CD14-positive monocyte (primary cell): ENCODE results near the gene WDR45B. TPM values are rescaled to one million over a fixed set of nuclear protein-coding genes. Genes with fewer than 3 reads are reported as not detected.

Experiments used
- DNase-seq, 3 donors: peaks; one replicate each; pipeline ENCODE4 v3.0.0-alpha.2; 2011 to 2022
- H2AFZ ChIP-seq: 2 replicates; pipeline ENCODE4 v1.6.0; 2012; ENCODE audit warnings: mild to moderate bottlenecking, low read depth, low read length, inconsistent platforms; ENCODE audit not compliant: insufficient read depth, poor library complexity, severe bottlenecking
- H3K27ac ChIP-seq, 2 donors: 1 replicate in 1 of 2; 2 replicates in 1 of 2; pipeline ENCODE4 v1.5.1; 2012 to 2013; ENCODE audit warnings: low read length in 2 of 2, control low read depth in 1 of 2, inconsistent platforms in 1 of 2, low read depth in 1 of 2, mild to moderate bottlenecking in 1 of 2
- H3K27me3 ChIP-seq, 2 donors: one replicate each; pipeline versions ENCODE4 v1.6.0 to v1.6.1; 2011 to 2013; ENCODE audit warnings: low read length in 2 of 2; ENCODE audit not compliant: control insufficient read depth in 2 of 2, insufficient read depth in 2 of 2
- H3K36me3 ChIP-seq, 2 donors: replicated peaks in 1 of 2; 1 replicate in 1 of 2; 2 replicates in 1 of 2; pipeline versions ENCODE4 v1.5.1 to v1.6.1; 2012 to 2013; ENCODE audit warnings: low read length in 2 of 2, control low read depth in 1 of 2, inconsistent platforms in 1 of 2, mild to moderate bottlenecking in 1 of 2; ENCODE audit not compliant: insufficient read depth in 2 of 2, control insufficient read depth in 1 of 2
- H3K4me1 ChIP-seq, 2 donors: 1 replicate in 1 of 2; 2 replicates in 1 of 2; pipeline versions ENCODE4 v1.5.1 to v1.6.1; 2012 to 2013; ENCODE audit warnings: low read length in 2 of 2, control low read depth in 1 of 2, inconsistent platforms in 1 of 2, mild to moderate bottlenecking in 1 of 2, moderate library complexity in 1 of 2; ENCODE audit not compliant: insufficient read depth in 2 of 2, control insufficient read depth in 1 of 2
- H3K4me2 ChIP-seq: replicated peaks from 2 replicates; pipeline ENCODE3; 2012; ENCODE audit warnings: low read length, moderate library complexity, mild to moderate bottlenecking; ENCODE audit not compliant: poor library complexity, severe bottlenecking; ENCODE audit errors: extremely low read depth
- H3K4me3 ChIP-seq, 3 experiments: fragments of 200-600 bp in 1 of 3; sonication (generic) in 1 of 3; replicated peaks in 1 of 3; 1 replicate in 2 of 3; 2 replicates in 1 of 3; pipeline ENCODE4 v1.5.1; 2011 to 2013; ENCODE audit warnings: low read length in 3 of 3, mild to moderate bottlenecking in 3 of 3, control low read depth in 2 of 3, low read depth in 2 of 3, inconsistent platforms in 1 of 3, moderate library complexity in 1 of 3
- H3K79me2 ChIP-seq: 2 replicates; pipeline ENCODE4 v1.6.0; 2012; ENCODE audit warnings: mild to moderate bottlenecking, control low read depth, inconsistent platforms, low read length, moderate library complexity; ENCODE audit not compliant: insufficient read depth
- H3K9ac ChIP-seq: 2 replicates; pipeline ENCODE4 v1.6.0; 2017; ENCODE audit warnings: low read length, mild to moderate bottlenecking; ENCODE audit not compliant: insufficient read depth, poor library complexity, severe bottlenecking
- H3K9me3 ChIP-seq, 2 donors: replicated peaks in 1 of 2; 1 replicate in 1 of 2; 2 replicates in 1 of 2; pipeline versions ENCODE4 v1.5.1 to v1.6.1; 2012 to 2013; ENCODE audit warnings: low read length in 2 of 2, control low read depth in 1 of 2; ENCODE audit not compliant: control insufficient read depth in 1 of 2, insufficient read depth in 1 of 2
- H4K20me1 ChIP-seq: 2 replicates; pipeline ENCODE4 v1.6.0; 2012; ENCODE audit warnings: mild to moderate bottlenecking, low read length, control low read depth, moderate library complexity; ENCODE audit not compliant: insufficient read depth
- H3K27ac Mint-ChIP-seq, 7 donors: one replicate each; pipeline ENCODE4 v1.8.0; 2020; ENCODE audit warnings: mild to moderate bottlenecking in 7 of 7, mixed read lengths in 7 of 7, moderate library complexity in 6 of 7, inconsistent platforms in 2 of 7
- H3K27me3 Mint-ChIP-seq, 3 donors: one replicate each; pipeline ENCODE4 v1.8.0; 2021 to 2022; ENCODE audit warnings: low read depth in 3 of 3, mild to moderate bottlenecking in 3 of 3, mixed read lengths in 3 of 3, moderate library complexity in 3 of 3, inconsistent platforms in 1 of 3
- H3K36me3 Mint-ChIP-seq, 2 donors: one replicate each; pipeline ENCODE4 v1.8.0; 2020; ENCODE audit warnings: mixed read lengths in 2 of 2, inconsistent platforms in 1 of 2, mild to moderate bottlenecking in 1 of 2
- H3K4me1 Mint-ChIP-seq: one replicate; pipeline ENCODE4 v1.8.0; 2020; ENCODE audit warnings: mild to moderate bottlenecking, mixed read lengths
- H3K4me3 Mint-ChIP-seq, 2 donors: one replicate each; pipeline ENCODE4 v1.8.0; 2020; ENCODE audit warnings: mild to moderate bottlenecking in 2 of 2, mixed read lengths in 2 of 2, moderate library complexity in 1 of 2
- H3K9me3 Mint-ChIP-seq, 7 donors: one replicate each; pipeline ENCODE4 v1.8.0; 2020 to 2022; ENCODE audit warnings: mixed read lengths in 7 of 7, mild to moderate bottlenecking in 6 of 7, moderate library complexity in 6 of 7, inconsistent platforms in 2 of 7
- CTCF ChIP-seq: fragments of 200-600 bp; IDR thresholded peaks from one replicate; pipeline ENCODE4 v1.8.0; 2022; ENCODE audit warnings: antibody characterized with exemption, mild to moderate bottlenecking
- WGBS: methylation state at CpG from one replicate; pipeline ENCODE4 v1.1.5; 2013; ENCODE audit warnings: missing lambda C conversion rate; ENCODE audit not compliant: insufficient coverage; 5-methylcytosine and 5-hydroxymethylcytosine counted together
- intact Hi-C, 2 donors: fragments of 100-400 bp; cut with micrococcal nuclease; formaldehyde crosslinking; loops; one replicate each; pipeline versions ENCODE4 v1.15.0 to v1.15.1; 2023
- polyA plus RNA-seq, 3 donors: library from polyadenylated mRNA; depleted of rRNA in 1 of 3; unstranded in 2 of 3; stranded (reverse) in 1 of 3; fragments of 300-500 nt in 2 of 3; fragments of >200 nt in 1 of 3; fragmentation: Illumina TruSeq in 2 of 3; gene quantifications; 1 replicate in 2 of 3; 2 replicates in 1 of 3; pipeline ENCODE4 v1.2.3, GENCODE V29; 2012 to 2021

WDR45B gene
- polyA plus RNA-seq, 3 donors = 42.6 to 82.6 (median 60.3) TPM

- Histone ChIP-seq H3K4me1 (no peaks in the 10 kb centered on the region), H3K4me3 (no peak overlapping the region), H3K9me3 (no peaks in the 10 kb centered on the region), H2AFZ (no peak overlapping the region), H3K79me2 (no peaks in the 10 kb centered on the region), H3K4me2 (no peak overlapping the region), H3K36me3 (no peaks in the 10 kb centered on the region), H3K27me3 (no peaks in the 10 kb centered on the region), H4K20me1 (no peaks in the 10 kb centered on the region), H3K9ac (no peak overlapping the region), H3K27ac (no peak overlapping the region)
- Mint-ChIP-seq H3K27me3 (peaks cover 0 to 2% (median 0%) of the 10 kb centered on the region in 3 donors), H3K27ac (no peak overlapping the region), H3K4me3 (no peak overlapping the region), H3K36me3 (no peaks in the 10 kb centered on the region), H3K9me3 (peaks cover 0 to 2% (median 0%) of the 10 kb centered on the region in 7 donors), H3K4me1 (no peaks in the 10 kb centered on the region)
- no peak for TF ChIP-seq CTCF
- intact Hi-C loops = no loop called here
- DNase-seq = no peak
- 93% methylated on average over 20 of the region's 20 CpGs for WGBS
Observed at GRCh38 chr17:82662711-82663261, 14.5 kb upstream of the WDR45B start.

- TF ChIP-seq CTCF = no peak
- Histone ChIP-seq H4K20me1 (no peaks in the 10 kb centered on the region), H3K27me3 (no peaks in the 10 kb centered on the region), H3K9me3 (no peaks in the 10 kb centered on the region), H2AFZ (no peak overlapping the region), H3K4me1 (no peaks in the 10 kb centered on the region), H3K9ac (no peak overlapping the region), H3K4me3 (no peak overlapping the region), H3K36me3 (no peaks in the 10 kb centered on the region), H3K4me2 (no peak overlapping the region), H3K27ac (no peak overlapping the region), H3K79me2 (no peaks in the 10 kb centered on the region)
- no peak overlapping the region for H3K27ac Mint-ChIP-seq
- 94% methylated on average over 24 of the region's 31 CpGs for WGBS
- no peak overlapping the region for H3K4me3 Mint-ChIP-seq
- no peaks in the 10 kb centered on the region for H3K36me3 Mint-ChIP-seq
- no peaks in the 10 kb centered on the region for H3K4me1 Mint-ChIP-seq
- peaks cover 0 to 2% (median 0%) of the 10 kb centered on the region in 7 donors for H3K9me3 Mint-ChIP-seq
- intact Hi-C loops = no loop called here
- peaks cover 0 to 2% (median 0%) of the 10 kb centered on the region in 3 donors for H3K27me3 Mint-ChIP-seq
- DNase-seq = no peak
Observed at GRCh38 chr17:82661717-82662683, 13.8 kb upstream of the WDR45B start.
